Activated CD8-positive, alpha-beta memory T cell treated with anti-CD3 and anti-CD28 coated beads, Interleukin-2, amount 50 U/mL, for 48 hours (primary cell): ENCODE data around the gene NDUFS2.
A peak's percentile ranks its signal among the peaks of the same experiment; 100 is the strongest.
"Not testable (repeated sequence)": the region's sequence is repeated elsewhere in the genome, so short reads cannot be mapped to it uniquely, and the experiment has no call there.

Source experiments
- DNase-seq: peaks from one replicate; pipeline ENCODE4 v3.0.0-alpha.2; 2020

The NDUFS2 gene

DNA sequence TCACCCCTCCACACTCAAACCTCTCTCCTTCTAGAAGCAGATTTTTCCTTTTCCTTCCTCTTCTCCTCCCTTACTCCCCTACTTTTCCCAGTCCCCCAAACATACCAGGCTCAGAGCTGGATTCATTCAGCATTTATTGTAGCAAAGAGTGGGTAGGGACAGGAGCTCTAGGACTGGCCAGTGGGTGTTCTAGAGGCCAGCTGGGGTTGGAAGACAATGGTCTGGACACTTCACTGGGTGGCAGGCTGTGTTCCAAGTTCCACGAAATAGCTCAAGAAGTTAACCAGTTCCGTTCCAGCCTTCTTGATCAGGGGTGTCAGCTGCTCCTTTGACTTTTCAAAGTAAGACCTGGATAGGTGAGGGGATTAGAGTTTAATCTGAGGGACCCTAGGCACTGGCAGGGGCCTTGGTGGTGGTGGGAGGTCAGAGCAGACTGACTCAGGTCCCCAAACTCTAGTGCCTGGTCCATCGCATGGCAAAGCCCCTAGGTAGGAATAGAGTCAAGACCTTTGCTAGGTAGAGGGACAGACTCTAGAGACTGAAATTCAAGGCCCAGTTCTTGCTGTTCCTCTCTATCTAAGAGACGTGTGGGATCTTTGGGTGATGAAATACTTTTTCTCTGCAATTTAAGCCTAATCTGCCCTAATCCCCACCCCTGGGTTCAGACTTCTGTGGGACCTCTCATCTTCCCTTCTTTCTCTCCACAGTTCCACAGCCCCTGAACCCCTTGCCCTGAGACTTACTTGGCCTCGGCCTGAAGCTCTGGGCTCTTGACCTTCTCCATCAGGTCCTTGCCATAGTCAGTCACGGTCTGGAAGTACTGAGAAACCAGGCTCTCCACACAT lies 20.2 kb downstream of the NDUFS2 start:
- DNase-seq = no peak

GRCh38 chr1:161223805-161224694 lies 21.9 kb downstream of the NDUFS2 start:
- no peak for DNase-seq

DNA sequence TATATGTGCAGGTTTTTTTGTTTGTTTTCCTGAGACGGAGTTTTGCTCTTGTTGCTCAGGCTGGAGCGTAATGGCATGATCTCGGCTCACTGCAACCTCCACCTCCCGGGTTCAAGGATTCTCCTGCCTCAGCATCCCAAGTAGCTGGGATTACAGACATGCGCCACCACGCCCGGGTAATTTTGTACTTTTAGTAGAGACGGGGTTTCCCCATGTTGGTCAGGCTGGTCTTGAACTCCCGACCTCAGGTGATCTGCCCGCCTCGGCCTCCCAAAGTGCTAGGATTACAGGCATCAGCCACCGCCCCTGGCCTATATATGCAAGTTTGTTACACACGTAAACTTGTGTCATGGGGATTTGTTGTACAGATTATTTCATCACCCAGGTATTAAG lies 22.5 kb downstream of the NDUFS2 start:
- not testable (repeated sequence) for DNase-seq

GRCh38 chr1:161225178-161225533 lies 23.0 kb downstream of the NDUFS2 start:
- DNase-seq = no peak

- DNase-seq = peak; percentile 89
These were observed 23.6 kb downstream of the NDUFS2 start, which contains the start of gene TOMM40L for GRCh38 chr1:161225534-161226319. Gene TOMM40L (plus strand): TSS chr1:161226060. CDS start chr1:161226490, 430 bp downstream.

- no peak for DNase-seq
These were observed 24.1 kb downstream of the NDUFS2 start for GRCh38 chr1:161226320-161226711.

DNA sequence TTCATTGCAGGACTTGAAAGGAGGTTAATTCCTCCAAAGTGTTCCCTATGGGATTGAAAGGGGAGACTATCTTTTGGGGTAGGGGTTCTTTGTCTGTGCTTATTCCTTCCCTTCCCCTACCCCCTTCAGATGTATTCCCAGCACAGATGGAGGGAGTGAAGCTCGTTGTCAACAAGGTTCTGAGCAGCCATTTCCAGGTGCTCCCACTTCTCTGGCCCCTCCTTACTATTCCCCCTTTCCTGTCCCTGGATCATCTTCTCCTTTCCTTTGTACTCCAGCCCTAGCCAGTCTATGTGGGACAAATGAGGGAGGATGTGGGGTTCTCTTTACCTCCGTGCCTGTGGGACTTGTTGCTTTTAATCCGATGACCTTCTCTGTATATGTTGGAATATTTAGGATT lies 24.6 kb downstream of the NDUFS2 start:
- DNase-seq = no peak

DNA sequence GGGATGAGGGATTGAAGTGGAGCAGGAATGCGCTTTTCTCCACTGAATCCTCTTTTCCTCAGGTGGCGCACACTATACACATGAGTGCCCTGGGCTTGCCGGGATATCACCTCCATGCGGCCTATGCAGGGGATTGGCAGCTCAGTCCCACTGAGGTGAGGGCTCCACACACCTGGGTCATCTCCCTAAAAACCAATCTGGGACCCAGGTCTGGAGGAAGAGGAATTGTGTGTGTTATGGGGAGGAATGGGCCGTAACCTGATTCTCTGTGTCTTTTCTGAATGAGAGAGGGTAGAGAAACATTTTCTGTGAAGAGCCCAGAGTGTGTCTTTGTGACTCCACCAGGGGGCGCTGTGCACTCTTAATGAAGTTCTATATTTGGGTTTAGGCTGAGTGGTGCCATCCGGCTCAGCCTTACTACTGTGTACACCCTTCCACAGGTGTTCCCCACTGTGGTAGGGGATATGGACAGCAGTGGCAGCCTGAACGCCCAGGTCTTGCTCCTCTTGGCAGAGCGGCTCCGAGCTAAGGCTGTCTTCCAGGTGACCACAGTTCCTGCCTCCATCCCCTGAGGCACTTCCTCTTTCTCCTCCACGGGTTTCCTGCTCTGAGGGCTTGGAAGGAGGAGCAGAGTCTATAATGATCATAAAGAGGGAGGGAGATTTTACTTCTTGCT lies 25.2 kb downstream of the NDUFS2 start:
- peak; percentile 98 for DNase-seq

GRCh38 chr1:161228032-161228431 lies 25.9 kb downstream of the NDUFS2 start:
- DNase-seq = no peak

GRCh38 chr1:161229896-161230295 lies 27.7 kb downstream of the NDUFS2 start:
- no peak for DNase-seq

- no peak for DNase-seq
These were observed 28.6 kb downstream of the NDUFS2 start for GRCh38 chr1:161230762-161231161.

- no peak for DNase-seq
These were observed 30.9 kb downstream of the NDUFS2 start for GRCh38 chr1:161233102-161233501.

DNA sequence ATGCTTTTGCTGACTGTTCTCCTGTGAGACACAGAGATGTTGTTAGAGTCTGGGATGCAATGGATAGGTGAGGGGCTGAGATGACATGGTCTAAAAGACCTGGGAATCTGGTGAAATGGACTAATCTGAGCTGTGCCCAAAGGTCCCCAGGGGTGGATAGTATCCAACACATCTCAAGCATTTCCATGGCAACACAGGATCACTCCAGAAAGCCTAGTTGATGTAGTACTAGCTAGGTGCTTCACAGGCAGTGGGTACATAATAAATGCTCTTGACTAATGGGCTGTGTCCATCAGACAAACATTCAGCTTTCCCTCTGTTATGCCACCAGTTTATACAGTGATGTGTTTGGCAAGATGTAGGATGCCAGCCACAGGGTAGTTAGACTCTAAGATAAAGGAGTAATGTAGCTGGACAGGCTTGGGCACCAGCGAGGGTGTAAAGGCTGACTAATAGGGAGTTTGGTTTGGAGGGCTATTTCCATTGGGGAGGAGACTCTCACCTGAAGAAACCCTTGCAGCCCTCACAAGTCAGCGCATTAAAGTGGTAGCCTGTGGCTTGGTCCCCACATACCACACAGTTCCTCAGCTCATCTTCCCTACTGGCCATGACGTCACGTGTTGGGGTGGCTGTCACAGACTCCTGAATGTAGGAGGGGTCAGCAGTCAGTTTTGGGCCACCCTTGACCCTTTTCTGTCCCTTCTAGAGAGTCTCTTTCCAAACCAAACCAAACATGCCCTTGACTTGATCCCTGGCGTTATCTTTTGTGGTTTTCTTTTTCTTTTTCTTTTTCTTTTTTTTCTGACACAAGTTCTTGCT lies 34.0 kb downstream of the NDUFS2 start:
- no peak for DNase-seq

DNA sequence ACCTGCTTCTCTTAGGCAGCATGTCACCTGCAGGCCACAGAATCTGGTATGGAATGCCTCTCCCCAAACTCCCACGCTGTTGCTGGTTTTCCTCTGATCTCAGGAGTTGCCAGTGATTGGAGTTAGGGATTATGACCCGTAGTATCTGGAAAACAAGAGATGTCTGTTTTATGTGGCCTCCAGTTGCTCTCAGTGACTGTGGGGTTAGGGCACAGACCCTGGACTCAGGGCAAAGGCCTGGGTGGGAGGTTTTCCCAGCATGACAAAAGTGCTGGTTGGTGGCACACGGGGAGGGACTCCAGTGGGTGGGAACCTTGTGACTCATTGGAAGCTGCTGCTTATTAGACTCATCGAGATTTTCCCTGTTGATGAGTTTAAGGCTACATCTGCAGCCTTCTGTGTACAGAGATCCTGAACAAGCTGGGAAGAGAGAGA lies 35.9 kb downstream of the NDUFS2 start, which contains the start of gene NR1I3:
Gene NR1I3, minus strand, starts transcription at position 165 of the 435 bp plus-strand sequence. CDS start 1,638 bp downstream, outside the sequence.
- no peak for DNase-seq

DNA sequence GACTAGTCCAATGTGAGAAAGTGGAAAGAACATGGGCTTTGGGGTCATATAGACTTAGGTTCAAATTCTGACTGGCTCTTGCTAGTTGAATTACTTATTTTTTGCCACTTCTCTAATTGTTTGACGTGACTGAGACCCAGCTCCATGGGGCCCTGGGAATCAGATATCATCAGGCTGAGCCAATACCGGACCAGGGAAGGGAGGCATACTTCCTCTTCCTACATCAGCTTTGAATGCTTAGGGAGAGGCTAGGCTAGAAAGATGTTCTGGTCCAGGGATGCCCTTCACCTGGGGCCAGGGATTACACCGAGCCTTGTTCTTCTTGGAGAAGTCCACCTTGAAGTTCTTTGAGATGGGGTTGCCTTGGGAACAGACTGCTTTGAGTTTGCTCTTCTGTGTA lies 39.5 kb downstream of the NDUFS2 start:
- DNase-seq = no peak

DNA sequence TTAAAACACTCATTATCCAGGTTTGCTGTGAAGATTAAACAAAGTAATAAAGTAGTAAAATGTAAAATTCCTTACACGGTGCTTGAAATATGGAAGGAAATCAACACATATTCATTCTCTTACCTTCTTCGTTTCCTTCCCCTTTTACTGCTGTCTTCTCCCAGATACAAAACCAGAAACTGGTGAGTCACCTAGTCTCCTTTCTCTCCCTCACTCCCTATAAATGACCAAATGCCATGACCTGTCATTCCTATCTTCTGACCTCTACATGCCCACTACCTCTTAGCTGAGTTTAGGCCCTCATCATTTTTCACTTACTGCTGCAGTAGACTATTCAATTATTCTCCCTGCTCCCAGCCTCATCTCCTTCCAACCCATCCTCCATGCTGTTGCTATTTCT lies 40.1 kb downstream of the NDUFS2 start:
- DNase-seq = no peak

DNA sequence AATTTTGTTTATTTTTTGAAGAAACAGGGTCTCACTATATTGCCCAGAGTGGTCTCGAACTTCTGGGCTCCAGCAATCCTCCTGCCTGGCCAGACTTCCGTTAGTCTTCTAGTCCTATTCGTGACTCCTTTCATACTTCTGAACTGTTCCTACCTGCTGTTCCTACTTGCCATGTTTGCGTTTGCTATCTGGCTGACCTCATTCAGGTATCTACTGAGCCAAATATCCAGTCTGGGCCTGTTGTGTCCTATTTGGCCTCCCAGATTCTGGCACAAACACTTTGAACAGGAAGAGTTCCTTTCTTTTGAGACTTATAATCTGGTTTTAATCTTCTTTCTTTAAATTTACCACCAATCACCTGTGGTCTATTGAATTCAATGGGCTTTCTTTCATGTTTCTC lies 42.7 kb downstream of the NDUFS2 start:
- DNase-seq = no peak

DNA sequence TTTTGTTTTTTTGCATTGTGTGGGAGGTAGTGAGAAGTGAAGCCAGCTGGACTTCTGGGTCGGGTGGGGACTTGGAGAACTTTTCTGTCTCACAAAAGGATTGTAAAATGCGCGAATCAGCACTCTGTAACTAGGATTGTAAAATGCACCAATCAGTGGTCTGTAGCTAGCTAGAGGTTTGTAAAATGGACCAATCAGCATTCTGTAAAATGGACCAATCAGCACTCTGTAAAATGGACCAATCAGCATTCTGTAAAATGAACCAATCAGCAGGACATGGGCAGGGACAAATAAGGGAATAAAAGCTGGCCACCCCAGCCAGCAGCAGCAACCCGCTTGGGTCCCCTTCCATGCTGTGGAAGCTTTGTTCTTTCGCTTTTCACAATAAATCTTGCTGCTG lies 47.9 kb downstream of the NDUFS2 start:
- not testable (repeated sequence) for DNase-seq

DNA sequence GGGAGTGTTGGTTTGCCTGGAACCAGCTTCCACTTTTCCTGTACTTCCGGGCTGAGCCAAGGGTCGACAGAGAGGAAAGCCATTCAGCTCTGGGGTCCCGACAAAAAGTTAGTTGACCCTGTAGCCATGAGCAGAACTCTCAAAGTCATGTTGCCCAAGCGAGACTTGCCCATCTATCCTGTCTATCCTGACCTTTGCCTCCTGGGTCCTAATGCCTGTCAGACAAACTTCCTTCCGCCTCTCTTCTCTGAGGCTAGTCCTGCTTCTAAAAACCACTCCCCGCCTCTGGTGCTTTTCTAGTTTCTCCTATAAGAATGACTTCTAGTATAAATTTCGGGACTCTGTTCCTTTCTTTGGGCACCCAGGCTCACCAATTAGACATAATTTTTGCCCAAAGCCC lies 48.7 kb downstream of the NDUFS2 start:
- no peak for DNase-seq

DNA sequence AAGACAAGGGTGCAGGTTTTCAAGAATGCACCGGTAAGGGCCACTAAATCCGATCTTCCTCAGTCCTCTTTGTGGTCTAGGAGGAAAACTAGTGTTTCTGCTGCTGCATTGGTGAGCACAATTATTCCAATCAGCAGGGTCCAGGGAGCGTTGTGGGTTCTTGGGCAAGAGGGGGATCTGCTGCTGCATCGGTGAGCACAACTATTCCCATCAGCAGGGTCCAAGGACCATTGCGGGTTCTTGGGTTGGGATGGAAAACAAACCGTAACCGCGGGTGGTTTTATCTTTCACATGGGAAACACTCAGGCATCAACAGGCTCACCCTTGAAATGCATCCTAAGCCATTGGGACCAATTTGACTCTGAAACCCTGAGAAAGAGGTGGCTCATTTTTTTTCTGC lies 49.4 kb downstream of the NDUFS2 start:
- no peak for DNase-seq

DNA sequence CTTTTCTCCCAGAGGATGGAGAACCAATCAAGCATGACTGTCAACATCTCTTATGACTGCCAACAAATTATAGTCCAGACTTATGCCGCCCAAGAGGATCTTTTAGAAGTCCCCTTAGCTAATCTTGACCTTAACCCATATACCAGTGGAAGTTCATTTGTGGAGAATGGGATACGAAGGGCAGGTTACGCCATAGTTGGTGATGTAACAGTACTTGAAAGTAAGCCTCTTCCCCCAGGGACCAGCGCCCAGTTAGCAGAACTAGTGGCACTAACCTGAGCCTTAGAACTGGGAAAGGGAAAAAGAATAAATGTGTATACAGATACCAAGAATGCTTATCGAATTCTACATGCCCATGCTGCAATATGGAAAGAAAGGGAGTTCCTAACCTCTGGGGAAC lies 53.1 kb downstream of the NDUFS2 start:
- DNase-seq = not testable (repeated sequence)
